ENCODE data around the gene ATRAID.

- no peak for TF ChIP-seq CTCF (IDR thresholded peaks at IDR 0.05; ENCODE audit: borderline replicate concordance, extremely low read depth, low read length, poor library complexity, severe bottlenecking)
- TF ChIP-seq EZH2 (IDR thresholded peaks at IDR 0.05; ENCODE audit: borderline replicate concordance, low read depth, low read length, severe bottlenecking), result no peak
These were observed 41.1 kb upstream of the ATRAID start for GRCh38 chr2:27170581-27171337.
